ENCODE measurements around the gene TFPT.

Gene TFPT

GRCh38 chr19:54069470-54069869 is 46.0 kb downstream of the TFPT start:
- DNase-seq, result no peak

GRCh38 chr19:54063350-54064116 is 51.9 kb downstream of the TFPT start, which contains the start of gene VSTM1:
Gene VSTM1 (minus strand): TSS chr19:54063897. CDS start chr19:54063777, 120 bp downstream.
- no peak for DNase-seq

GRCh38 chr19:54062643-54063042 is 52.8 kb downstream of the TFPT start:
- no peak for DNase-seq
